Measurements from ENCODE around the gene GALNT9.

Gene GALNT9

DNA sequence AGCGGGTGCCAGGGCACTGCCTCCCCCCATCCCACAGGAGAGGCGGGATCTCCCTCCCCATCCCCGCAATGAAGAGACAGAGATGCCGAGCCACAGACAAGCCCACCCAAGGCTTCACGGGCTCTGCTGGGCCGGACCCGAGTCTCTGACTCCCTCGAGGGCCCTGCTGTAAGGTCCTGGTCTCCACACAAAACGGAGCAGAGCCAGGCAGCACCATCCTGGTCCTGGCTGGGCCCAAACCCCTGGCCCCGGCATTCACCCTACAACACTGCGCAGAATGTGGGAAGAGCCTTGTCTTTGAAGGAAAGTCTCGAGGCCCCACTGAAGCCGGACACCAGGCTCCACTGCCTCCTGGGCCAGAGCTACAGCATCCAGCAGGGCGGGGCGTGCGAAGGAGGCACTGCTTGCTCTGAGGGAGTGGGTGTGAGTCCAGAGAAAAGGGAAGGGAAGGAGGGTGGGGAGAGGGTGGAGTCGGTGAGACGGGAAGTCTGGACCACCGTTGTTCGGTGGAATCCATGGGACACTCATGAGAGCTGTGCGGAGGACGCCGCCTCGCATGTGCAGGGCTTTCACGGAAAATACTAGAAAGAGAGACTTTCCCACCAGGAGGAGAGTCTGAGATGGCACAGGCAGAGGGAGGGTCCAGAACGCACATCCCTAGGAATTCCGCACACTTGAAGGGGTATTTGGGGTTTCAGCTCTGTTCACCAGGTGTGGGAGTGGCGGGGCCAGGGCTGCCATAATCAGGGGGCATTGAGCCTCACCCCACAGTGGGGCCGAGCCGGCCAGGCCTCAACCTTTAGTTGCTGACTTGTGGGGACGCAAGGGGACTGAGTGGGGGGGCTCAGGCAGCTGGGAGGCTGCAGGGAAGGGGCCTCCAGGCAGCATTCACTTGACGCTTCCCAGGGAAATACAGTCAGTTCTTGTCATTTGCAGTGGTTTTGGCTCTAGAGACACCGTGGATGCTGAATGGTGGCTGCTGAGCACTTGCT, 36.8 kb downstream of the GALNT9 start:
- DNase-seq = no peak

DNA sequence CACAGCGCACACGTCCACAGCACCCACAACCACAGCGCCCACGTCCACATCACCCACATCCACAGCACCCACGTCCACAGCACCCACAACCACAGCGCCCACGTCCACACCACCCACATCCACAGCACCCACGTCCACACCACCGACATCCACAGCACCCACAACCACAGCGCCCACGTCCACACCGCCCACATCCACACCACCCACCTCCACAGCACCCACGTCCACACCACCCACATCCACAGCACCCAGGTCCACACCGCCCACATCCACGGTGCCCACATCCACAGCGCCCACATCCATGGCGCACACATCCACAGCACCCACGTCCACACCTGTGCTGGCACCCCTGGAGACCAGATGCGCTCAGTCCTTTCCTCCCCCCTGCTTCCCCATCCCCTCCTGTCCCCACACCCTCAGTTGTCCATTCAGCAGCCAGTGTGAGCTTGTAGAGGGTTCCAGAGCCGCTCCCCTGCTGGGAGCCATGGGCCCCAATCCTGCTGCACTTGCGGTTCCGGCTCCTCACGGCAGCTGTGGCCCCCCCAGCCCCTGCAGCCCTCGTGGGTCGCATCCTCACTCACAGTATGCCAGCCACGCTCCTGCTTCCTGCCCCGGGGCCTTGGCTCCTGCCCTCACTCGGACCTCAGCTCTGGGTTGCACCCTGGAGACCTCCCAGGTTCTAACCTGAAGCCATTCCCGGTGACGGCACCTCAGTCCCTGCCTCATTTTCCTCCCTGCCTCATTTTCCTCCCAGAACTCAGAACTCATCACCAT, 37.8 kb downstream of the GALNT9 start:
- DNase-seq = no peak

DNA sequence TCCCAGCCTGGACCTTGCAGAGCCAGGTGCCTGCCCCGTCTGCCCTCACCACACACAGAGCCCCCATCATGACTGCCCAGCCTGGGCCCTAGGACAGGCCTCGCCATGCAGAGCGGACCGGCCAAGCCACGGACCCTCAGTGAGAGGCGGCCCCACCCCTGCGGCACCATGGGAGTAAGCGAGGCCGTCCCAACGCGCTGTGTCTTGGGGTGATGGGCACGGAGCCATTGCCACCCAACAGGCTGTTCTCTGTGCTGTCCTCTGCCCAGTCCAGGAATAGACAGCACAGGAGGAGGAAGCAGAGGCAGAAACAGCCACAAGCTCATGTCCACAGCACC, 39.2 kb downstream of the GALNT9 start:
- DNase-seq = no peak

DNA sequence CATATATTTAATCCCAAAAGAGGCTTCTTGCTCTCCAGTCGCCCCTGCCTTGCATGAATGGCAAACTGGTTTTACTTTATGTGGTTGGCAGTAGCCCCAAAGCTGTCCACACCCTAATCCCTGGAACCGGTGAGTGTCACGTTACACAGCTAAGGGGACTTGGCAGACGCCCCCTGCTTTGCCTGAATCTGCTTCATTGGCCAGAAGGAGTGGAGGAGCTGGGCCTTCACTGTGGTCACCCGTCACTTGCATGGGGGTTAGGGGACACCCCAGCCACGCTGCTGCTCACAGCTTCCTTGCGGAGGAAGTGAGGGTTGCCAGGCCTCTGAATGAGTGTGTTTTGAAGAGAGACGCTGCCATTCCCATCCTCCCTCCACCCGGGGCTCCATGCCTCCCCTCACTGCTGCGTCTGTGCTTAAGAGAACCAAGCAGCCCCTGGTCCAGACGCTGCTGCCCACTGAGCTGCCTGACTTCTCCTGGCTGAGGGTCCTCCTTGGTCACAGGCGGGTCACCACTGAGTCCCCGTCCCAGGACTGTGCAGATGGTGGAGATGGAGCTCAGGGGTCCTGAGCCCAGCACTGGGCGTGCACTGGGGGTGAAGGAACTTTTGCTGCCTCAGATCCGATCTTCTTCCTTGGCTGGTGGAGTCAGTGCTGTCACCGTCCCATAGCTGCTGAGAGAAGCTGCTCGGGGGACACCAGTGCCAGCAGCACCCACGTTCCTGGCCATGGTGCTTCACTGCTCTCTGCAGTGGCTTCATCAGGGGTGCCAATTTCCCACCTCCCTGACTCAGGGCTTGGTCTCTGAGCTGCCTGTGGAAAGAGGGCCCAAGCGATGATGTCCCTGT, 39.8 kb downstream of the GALNT9 start:
- DNase-seq = no peak

DNA sequence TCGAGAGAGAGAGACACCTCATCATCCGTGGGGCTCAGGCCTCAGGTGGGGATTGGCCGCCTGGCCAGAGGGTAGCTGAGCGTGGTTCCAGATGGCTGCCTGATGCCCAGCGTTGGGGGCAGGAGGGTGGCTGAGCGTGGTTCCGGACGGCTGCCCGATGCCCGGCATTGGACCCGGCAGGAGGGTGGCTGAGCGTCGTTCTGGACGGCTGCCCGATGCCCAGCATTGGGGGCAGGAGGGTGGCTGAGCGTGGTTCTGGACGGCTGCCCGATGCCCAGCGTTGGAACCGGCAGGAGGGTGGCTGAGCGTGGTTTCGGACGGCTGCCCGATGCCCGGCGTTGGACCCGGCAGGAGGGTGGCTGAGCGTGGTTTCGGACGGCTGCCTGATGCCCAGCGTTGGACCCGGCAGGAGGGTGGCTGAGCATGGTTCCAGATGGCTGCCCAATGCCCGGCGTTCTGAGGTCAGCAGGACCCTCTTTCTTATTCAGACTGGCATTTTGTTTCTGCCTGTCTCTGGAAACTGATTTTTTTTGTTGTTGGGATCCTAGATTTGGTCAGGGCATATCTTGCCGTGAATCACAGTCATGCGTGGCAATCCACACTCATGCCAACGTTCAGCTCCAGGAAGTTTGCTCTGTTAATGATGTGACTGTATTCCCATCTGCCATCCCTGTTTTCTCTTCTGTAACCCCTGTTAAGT, 40.7 kb downstream of the GALNT9 start:
- DNase-seq = no peak

DNA sequence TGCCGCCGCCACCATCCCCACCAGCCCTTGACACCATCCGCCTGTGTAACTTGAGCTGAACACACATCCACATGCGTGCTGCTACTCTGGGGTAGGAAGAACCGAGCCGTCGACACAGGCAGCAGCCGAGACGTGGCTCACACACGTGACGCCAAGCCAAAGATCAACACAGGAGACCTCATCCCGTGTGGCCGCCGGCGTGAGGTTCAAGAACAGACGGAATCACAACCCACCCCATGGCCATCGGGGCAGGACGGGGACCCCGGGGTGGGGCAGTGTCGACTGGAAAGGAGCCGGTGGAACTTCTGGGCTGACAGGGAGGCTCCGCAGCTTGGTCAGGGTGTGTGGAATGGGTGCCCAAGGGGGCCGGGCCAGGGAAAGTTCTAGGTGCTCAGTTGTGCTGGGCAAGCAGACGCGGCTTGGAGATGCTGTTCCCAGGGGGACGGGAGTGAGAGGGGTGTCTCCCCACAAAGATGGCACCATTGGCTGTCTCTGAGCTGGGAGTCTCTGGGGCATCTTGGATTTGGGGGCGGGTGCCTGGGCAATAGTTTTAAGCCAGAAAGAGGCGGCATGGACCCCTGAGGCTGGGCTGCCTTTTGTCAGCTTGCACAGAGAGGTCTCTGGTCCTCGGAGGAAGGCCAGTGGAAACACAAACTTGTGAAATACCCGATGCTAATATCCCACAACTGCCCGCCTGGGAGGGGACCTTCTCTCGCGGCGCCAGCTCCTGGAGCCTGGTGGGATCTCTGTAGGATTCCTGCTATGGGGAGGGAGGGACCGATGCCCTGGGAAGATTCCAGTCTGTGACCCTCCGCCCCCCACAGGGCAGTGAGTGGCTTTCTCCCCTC, 41.8 kb downstream of the GALNT9 start:
- DNase-seq = no peak

DNA sequence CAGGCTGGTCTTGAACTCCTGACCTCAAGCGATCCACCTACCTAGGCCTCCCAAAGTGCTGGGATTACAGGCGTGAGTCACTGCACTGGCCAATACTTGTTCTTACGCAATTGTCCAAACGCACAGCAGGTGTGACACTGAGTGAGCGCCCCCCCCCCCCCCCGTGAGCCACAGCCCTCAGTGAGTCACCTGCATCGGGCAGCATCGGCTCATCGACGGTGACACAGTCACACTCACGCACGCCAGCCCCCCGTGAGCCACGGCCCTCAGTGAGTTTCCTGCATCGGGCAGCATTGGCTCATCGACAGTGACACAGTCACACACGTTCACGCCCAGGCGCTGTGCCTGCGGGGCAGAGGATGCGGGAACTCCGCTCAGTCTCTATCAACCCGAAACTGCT, 42.5 kb downstream of the GALNT9 start:
- peak; percentile 27 to 47 for DNase-seq

DNA sequence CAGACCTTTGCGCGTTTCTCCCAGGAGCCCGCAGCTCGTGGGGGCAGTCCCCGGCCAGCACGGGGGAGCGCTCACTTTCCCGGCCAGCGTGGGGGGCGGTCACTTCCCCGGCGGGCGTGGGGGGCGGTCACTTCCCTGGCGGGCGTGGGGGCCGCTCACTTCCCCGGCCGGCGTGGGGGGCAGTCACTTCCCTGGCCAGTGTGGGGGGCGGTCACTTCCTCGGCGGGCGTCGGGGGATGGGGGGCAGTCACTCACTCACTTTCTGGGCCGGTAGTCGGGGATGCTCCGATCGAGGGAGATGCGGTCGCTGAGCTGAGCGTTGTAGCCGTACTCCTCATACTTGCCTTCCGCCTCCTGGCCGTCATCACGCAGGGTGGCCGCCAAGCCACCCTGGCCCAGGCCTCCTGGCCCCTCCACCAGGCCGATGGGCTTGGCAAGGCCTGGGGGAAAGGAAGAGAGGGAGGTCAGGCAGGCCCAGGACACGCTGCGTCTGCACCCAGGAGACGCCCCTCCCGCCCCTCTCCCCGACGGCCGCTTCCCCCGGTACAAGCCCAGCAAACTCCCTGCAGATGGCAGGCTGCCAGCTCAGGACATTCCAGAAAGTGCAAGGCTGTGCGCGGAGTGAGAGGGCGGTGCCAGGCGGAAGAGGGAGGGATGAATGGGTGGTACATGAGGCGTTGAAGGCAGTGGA, 43.3 kb downstream of the GALNT9 start:
- peak in 1 of 2 experiments; percentile 38 for DNase-seq

DNA sequence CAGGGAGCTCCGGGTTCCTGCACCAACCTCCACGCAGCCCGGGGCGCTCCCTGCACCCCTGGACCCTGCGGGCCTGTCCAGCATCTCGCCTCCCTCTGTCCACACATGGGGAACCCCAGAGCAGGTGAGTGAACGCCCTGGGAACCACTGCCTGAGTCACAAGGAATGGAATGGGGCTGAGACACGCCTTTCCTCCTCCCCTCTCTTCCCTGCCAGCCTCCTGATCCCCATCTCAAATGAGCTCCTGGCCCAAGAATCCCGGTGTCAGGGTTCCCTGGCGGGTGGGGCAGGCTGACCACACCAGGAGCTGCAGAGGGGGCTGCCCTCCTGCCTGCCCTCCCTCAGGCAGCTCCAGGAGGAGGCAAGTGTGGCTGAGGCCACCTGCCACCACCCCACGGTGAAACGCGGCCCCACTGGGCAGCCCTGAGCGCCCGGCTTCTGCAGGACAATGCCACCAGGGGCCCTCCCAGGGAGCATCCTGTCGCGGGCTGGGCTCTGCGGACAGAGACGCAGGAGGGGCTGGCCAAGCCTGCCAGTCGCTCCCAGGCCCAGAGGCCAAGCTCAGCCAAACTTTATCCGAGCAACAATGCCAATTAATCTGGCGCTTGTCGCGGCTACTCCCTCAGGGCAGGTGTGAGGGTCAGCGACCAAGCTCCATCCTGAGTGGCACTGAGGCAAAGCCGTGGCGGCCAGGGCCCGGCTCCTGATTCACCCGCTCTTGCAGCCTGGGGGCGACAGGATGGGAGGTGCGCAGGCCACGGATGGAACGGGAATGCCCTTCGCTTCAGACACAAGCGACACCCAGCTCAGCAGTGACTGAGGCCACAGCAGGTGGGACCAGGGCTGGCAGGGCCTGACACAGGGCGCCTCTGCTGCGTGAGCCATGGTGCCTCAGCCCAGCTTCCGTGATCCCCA, 44.3 kb downstream of the GALNT9 start:
- DNase-seq = peak in 1 of 2 experiments; percentile 6

DNA sequence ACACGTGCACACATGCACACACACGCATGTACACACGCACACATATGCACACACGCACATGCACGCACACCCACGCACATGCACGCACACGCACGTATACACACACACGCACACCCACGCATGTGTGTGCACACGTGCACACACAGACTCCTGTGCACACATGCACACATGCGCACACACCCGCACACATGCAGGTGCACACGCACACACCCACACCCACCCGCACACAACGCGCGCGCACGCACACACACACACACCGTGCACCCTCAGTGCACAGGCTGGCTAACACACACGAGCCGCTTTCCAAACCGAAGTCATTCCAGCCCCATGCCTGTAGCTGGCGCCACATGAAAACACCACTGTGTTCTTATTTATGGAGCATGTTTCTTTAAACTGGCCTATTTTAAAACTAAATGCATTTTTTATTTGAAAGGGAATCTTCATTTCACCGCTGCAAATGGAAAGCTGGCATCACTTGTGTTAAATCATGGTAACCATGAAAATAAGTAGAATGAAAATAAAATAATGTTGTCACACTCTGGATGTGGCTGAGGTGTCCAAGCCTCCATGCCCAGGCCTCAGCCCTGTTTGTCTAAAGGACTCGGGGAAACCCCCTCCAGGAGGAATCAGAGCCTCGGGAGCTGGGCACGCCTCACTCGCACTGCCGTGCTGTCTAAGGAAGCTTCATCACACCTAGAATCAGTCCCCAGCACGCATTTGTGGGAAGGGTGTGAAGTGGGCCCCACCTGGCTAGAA, 45.1 kb downstream of the GALNT9 start:
- DNase-seq = peak in 1 of 2 experiments; percentile 12

DNA sequence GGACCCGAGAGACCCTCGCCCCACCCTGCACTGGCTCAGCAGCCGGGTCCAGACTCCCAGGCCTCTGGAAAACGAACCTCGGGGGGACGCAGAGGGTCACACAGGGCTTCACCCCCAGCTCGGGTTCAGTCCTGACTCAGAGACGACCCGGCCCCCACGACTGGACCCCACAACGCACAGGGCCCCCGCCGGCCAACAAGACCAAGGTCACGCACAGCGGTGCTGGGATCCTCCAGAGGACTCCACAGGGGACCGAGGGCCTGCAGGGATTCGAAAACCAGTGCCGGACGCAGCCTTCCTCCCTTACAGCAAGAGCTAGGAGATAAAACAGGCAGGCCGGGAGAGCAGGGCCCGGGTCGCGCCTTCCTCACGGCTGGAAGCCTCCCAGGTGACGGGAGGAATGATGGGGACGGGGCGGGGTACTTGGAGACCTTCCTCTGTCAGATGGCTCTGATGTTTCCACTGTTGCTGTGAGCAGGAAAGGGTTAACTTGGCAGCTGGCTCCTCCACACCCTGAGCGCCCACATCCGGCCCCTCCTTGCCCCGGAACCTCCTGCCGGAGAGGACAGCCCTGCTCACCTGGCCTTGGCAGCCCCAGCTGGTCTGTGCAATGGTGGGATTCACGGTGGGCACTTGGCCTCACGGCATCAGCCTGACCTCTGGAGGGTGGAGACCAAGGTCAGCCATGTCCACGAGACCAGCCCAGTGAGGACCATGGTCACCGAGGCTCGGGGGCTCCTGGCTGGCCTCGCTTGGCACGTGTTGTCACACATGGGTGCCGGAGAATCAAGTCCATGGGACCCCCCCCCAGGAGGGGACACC, 46.2 kb downstream of the GALNT9 start:
- DNase-seq = no peak

DNA sequence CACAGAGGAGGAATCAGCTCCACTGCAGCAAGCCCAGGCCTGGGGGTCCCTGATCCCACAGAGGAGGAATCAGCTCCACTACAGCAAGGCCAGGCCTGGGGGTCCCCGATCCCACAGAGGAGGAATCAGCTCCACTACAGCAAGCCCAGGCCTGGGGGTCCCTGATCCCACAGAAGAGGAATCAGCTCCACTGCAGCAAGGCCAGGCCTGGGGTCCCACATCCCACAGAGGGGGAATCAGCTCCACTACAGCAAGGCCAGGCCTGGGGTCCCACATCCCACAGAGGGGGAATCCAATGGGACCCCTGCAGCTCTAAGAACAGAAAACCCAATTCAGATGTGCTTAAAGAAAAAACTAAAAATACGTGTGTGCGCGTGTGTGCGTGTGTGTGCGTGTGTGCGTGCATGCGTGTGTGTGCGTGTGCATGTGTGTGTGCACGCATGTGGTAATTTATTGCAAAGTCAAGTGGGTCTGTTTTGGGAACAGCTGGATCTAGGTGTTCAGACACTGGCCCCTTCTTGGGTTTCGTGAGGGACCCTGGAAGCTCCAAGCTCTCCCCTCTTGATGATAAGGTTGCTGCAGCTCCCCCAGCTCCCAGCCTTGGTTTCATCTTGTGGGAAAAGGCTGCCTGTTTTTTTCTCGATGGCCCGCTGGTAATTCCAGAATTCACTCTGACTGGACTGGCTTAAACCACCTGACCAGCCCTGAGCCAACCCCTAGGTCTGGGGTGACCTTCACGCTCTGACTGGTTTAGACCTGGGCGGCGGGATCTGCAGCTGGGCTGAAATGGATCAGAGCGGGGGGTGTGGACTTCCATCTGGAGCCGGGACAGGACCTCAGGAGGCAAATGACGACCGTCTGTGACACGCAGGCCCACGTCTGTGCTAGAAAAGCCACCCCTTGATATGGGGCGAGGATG, 47.1 kb downstream of the GALNT9 start:
- no peak for DNase-seq

DNA sequence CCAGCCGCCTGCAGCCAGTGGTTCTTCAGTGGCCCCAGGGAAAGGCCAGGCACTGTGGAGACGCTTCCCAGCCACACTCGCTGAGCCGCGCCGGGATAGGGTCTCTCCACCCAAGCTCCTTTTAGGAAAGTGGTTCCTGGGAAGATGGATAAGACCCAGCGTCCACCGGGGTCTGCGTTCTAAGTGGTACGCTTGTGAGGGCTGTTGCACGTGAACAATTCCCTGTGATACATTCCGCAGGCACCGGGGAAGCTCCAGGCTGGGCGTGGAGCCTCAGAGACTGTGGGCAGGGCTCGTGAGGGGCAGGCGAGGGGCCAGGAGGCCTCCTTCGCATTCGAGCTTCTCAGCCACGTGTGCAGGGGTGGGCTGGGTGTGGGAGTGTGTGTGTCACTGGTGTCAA, 48.4 kb downstream of the GALNT9 start:
- no peak for DNase-seq

DNA sequence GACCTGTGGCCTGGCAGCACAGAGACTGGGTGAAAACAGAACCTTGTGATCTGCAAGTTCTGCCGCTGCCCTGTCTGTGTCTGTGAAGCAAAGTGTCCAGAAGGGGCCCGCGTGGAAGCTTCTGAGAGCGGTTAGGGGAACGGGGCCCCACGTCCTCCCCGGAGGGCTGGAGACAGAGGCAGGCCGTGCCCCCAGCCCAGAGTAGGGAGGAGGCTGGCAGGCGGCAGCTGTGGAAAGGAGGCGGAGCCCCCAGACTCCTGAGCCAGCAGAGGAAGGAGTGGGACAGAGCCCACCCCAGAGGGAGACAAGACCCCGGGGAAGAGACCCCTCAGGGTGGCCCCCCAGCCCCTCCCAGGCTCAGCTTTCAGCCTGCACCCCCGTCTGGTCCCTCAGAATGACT, 49.0 kb downstream of the GALNT9 start:
- no peak for DNase-seq

DNA sequence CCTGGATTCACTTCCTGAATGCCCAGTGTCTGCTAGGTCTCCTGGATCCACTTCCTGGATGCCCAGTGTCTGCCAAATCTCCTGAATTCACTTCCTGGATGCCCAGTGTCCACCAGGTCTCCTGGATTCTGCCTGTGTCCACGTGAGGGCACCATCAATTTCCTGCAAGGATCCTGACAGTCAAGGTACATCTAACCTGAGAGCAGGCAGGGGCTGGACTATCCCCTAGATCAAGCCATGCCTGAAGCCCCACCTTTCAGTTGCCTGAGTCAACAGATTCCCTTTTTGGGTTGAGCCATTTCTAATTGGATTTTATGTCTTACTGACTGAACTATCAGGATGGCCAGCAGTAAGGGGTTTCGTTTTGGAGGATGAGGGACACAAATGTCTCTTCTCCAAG, 49.5 kb downstream of the GALNT9 start:
- no peak for DNase-seq

DNA sequence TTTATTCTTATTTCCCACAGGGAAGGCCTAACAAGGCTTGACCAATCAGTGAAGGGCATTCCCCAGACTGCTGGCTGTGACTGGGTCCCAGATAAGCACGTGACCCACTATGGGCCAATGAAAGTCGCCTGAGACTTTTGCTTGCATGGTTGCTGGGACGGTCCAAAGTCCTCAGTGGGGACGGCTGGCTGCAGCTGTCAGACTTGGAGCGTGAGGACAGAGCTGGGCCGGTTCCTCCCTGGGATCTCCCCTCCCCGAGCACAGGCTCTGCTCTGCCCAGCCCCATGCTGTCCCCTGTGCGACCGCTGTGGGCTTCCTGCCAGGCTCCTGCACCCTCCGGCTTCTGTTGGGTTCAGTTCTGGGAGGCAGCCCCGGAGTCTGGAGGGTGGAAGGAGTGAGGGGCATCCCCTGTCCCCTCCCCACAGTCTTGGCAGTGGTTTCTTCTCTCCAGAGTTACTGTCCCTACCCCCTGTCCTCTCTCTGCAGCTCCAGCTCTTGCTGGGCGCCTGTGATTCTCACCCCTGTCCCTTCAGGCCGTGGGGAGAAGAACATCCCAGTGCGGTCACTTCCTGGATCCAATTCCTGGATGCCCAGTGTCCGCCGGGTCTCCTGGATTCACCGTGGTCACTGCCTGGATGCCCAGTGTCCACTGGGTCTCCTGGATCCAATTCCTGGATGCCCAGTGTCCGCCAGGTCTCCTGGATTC, 50.1 kb downstream of the GALNT9 start:
- DNase-seq = no peak

Measured in SW 1271 (cell line).